Limb (tissue), 2 donors: Measurements from ENCODE around the gene SLC37A4.
"Not testable (repeated sequence)": the region's sequence is repeated elsewhere in the genome, so short reads cannot be mapped to it uniquely, and the experiment has no call there.

Source experiments
- DNase-seq, 2 donors: peaks; one replicate each; pipeline ENCODE4 v3.0.0-alpha.2; 2016; ENCODE audit errors: extremely low spot score in 2 of 2

SLC37A4 gene

GRCh38 chr11:119030329-119031047 is at the start of gene SLC37A4:
Gene SLC37A4 (minus strand): TSS chr11:119030877.
- DNase-seq: peak; percentile 93 to 97

- DNase-seq: no peak
Measured at GRCh38 chr11:119078675-119079420, 48.2 kb upstream of the SLC37A4 start.

GRCh38 chr11:119077839-119078238 is 47.2 kb upstream of the SLC37A4 start:
- DNase-seq: no peak

- peak; percentile 94 to 96 for DNase-seq
Measured at GRCh38 chr11:119067371-119068222, 36.9 kb upstream of the SLC37A4 start, which contains the start of gene VPS11. Gene VPS11 (plus strand): TSS chr11:119067818. CDS start chr11:119067824, 6 bp downstream.

- DNase-seq: no peak
Measured at GRCh38 chr11:119065369-119065768, 34.7 kb upstream of the SLC37A4 start.

GRCh38 chr11:119062779-119063178 is 32.1 kb upstream of the SLC37A4 start:
- no peak for DNase-seq

- DNase-seq: no peak
Measured at GRCh38 chr11:119061256-119061655, 30.6 kb upstream of the SLC37A4 start.

- not testable (repeated sequence) for DNase-seq
Measured at GRCh38 chr11:119059128-119059527, 28.5 kb upstream of the SLC37A4 start.

- DNase-seq: peak; percentile 96 to 99
Measured at GRCh38 chr11:119057000-119057769, 26.5 kb upstream of the SLC37A4 start, which contains the start of gene HYOU1. Gene HYOU1 (minus strand): TSS chr11:119057205. CDS start chr11:119056160, 1,045 bp downstream.

GRCh38 chr11:119056421-119056999 is 25.8 kb upstream of the SLC37A4 start:
- DNase-seq: no peak

GRCh38 chr11:119055901-119056300 is 25.2 kb upstream of the SLC37A4 start:
- no peak for DNase-seq

GRCh38 chr11:119054418-119054817 is 23.7 kb upstream of the SLC37A4 start:
- DNase-seq: no peak

- no peak for DNase-seq
Measured at GRCh38 chr11:119052163-119052814, 21.6 kb upstream of the SLC37A4 start.

- no peak for DNase-seq
Measured at GRCh38 chr11:119051440-119052162, 20.9 kb upstream of the SLC37A4 start.

- DNase-seq: no peak
Measured at GRCh38 chr11:119049081-119049480, 18.4 kb upstream of the SLC37A4 start.

GRCh38 chr11:119048644-119049043 is 18.0 kb upstream of the SLC37A4 start:
- DNase-seq: no peak

- DNase-seq: no peak
Measured at GRCh38 chr11:119047205-119047604, 16.5 kb upstream of the SLC37A4 start.

- no peak for DNase-seq
Measured at GRCh38 chr11:119046489-119046888, 15.8 kb upstream of the SLC37A4 start.

GRCh38 chr11:119044708-119045107 is 14.0 kb upstream of the SLC37A4 start:
- DNase-seq: no peak
